ENCODE measurements around the gene ZSWIM1. TPM values are rescaled to one million over a fixed set of nuclear protein-coding genes. Genes with fewer than 3 reads are reported as not detected.

The ZSWIM1 gene
- total and polyA plus RNA-seq, 2 of the 13 experiments (the other 11 are each of a cell fraction or from before 2014, with no cell fraction given) = 9.5 to 11.7 TPM

DNA sequence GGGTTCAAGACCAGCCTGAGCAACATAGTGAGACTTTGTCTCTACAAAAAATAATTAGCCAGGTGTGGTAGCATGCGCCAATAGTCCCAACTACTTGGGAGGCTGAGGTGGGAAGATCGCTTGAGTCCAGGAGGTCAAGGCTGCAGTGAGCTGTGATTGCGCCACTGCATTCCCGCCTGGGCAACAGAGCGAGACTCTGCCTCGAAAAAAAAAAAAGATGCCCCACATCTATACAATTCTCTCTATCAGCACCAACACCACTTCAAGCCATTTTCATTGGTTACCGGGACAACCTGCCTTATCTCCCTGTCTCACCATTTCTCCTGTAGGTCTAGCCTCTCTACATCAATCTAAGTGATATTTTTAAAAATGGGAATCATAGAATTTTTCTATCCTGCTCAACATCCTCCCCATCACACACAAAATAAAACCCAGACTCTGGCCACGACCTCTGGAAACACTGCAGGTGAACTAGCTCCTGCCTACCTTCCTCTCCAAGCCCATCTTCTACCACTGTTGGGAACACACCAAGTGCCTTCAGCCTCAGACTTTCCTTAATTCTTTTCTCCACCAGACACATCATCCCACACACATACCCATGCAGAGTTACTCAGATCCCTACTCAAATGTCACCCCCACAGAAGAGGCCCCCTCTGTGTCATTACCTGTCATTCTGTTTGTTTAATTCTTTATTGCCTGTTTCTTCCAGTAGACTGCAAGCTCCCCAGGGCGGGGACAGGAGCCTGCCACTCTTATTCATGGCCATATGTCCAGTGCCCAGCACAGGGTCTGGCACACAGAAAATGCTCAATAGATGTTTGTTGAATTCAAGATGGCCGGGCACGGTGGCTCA, 40.5 kb downstream of the ZSWIM1 start (continued):
- TF ChIP-seq, protein P1, sequence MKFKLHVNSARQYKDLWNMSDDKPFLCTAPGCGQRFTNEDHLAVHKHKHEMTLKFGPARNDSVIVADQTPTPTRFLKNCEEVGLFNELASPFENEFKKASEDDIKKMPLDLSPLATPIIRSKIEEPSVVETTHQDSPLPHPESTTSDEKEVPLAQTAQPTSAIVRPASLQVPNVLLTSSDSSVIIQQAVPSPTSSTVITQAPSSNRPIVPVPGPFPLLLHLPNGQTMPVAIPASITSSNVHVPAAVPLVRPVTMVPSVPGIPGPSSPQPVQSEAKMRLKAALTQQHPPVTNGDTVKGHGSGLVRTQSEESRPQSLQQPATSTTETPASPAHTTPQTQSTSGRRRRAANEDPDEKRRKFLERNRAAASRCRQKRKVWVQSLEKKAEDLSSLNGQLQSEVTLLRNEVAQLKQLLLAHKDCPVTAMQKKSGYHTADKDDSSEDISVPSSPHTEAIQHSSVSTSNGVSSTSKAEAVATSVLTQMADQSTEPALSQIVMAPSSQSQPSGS (CRISPR knock-in tag; IDR thresholded peaks at IDR 0.05) = no peak
- TF ChIP-seq SYNCRIP (IDR thresholded peaks at IDR 0.05; ENCODE audit: insufficient read depth, low read depth, low read length) (no peak), SNAI1 (CRISPR knock-in tag; IDR thresholded peaks at IDR 0.05; ENCODE audit: borderline replicate concordance) (no peak), MBNL3 (CRISPR knock-in tag; conservative IDR thresholded peaks at IDR 0.05) (no peak), ZNF891 (CRISPR knock-in tag; IDR thresholded peaks at IDR 0.05) (no peak), MAZ (IDR thresholded peaks at IDR 0.05; ENCODE audit: borderline replicate concordance, low read depth, low read length) (no peak), MAZ (CRISPR knock-in tag; IDR thresholded peaks at IDR 0.05; ENCODE audit: low read depth) (no peak), ZSCAN30 (CRISPR knock-in tag; IDR thresholded peaks at IDR 0.05) (no peak), PCBP1 (IDR thresholded peaks at IDR 0.05; ENCODE audit: borderline replicate concordance, low read depth, low read length) (no peak), PHF8 (CRISPR knock-in tag; IDR thresholded peaks at IDR 0.05) (no peak), POLR2AphosphoS5 (IDR thresholded peaks at IDR 0.05; ENCODE audit: low read depth, low read length) (no peak), ZNF431 (CRISPR knock-in tag; IDR thresholded peaks at IDR 0.05; ENCODE audit: borderline replicate concordance, low read depth) (no peak), ZNF30 (CRISPR knock-in tag; IDR thresholded peaks at IDR 0.05) (no peak), NCOA1 (CRISPR knock-in tag; IDR thresholded peaks at IDR 0.05) (no peak), MEIS1 (CRISPR knock-in tag; IDR thresholded peaks at IDR 0.05; ENCODE audit: borderline replicate concordance) (peak; percentile 43; the same call in 1 of the 2 replicates), RFX3 (CRISPR knock-in tag; IDR thresholded peaks at IDR 0.05) (0 out of 2 replicates have a peak, but pooled peaks have one; percentile 17), ZNF260 (CRISPR knock-in tag; IDR thresholded peaks at IDR 0.05; ENCODE audit: borderline replicate concordance, low read depth) (no peak)
- TF ChIP-seq, protein P2, sequence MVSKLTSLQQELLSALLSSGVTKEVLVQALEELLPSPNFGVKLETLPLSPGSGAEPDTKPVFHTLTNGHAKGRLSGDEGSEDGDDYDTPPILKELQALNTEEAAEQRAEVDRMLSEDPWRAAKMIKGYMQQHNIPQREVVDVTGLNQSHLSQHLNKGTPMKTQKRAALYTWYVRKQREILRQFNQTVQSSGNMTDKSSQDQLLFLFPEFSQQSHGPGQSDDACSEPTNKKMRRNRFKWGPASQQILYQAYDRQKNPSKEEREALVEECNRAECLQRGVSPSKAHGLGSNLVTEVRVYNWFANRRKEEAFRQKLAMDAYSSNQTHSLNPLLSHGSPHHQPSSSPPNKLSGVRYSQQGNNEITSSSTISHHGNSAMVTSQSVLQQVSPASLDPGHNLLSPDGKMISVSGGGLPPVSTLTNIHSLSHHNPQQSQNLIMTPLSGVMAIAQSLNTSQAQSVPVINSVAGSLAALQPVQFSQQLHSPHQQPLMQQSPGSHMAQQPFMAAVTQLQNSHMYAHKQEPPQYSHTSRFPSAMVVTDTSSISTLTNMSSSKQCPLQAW (CRISPR knock-in tag; IDR thresholded peaks at IDR 0.05) = no peak
- TF ChIP-seq, protein P3, sequence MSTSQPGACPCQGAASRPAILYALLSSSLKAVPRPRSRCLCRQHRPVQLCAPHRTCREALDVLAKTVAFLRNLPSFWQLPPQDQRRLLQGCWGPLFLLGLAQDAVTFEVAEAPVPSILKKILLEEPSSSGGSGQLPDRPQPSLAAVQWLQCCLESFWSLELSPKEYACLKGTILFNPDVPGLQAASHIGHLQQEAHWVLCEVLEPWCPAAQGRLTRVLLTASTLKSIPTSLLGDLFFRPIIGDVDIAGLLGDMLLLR (CRISPR knock-in tag; IDR thresholded peaks at IDR 0.05) = no peak
- TF ChIP-seq, protein P4, sequence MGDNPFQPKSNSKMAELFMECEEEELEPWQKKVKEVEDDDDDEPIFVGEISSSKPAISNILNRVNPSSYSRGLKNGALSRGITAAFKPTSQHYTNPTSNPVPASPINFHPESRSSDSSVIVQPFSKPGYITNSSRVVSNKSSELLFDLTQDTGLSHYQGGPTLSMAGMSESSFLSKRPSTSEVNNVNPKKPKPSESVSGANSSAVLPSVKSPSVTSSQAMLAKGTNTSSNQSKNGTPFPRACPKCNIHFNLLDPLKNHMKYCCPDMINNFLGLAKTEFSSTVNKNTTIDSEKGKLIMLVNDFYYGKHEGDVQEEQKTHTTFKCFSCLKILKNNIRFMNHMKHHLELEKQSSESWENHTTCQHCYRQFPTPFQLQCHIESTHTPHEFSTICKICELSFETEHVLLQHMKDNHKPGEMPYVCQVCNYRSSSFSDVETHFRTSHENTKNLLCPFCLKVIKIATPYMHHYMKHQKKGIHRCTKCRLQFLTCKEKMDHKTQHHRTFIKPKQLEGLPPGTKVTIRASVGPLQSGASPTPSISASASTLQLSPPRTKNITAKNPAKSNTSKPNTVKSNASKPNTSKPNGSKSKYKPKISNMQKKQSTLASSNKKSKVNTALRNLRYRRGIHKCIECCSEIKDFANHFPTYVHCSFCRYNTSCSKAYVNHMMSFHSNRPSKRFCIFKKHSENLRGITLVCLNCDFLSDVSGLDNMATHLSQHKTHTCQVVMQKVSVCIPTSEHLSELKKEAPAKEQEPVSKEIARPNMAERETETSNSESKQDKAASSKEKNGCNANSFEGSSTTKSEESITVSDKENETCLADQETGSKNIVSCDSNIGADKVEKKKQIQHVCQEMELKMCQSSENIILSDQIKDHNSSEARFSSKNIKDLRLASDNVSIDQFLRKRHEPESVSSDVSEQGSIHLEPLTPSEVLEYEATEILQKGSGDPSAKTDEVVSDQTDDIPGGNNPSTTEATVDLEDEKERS (CRISPR knock-in tag; IDR thresholded peaks at IDR 0.05) = no peak
- TF ChIP-seq, protein P5, sequence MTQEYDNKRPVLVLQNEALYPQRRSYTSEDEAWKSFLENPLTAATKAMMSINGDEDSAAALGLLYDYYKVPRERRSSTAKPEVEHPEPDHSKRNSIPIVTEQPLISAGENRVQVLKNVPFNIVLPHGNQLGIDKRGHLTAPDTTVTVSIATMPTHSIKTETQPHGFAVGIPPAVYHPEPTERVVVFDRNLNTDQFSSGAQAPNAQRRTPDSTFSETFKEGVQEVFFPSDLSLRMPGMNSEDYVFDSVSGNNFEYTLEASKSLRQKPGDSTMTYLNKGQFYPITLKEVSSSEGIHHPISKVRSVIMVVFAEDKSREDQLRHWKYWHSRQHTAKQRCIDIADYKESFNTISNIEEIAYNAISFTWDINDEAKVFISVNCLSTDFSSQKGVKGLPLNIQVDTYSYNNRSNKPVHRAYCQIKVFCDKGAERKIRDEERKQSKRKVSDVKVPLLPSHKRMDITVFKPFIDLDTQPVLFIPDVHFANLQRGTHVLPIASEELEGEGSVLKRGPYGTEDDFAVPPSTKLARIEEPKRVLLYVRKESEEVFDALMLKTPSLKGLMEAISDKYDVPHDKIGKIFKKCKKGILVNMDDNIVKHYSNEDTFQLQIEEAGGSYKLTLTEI (CRISPR knock-in tag; conservative IDR thresholded peaks at IDR 0.05) = no peak
